Ishikawa (cell line): ENCODE measurements around the gene XXYLT1.

Experiments
- CEBPB ChIP-seq: IDR thresholded peaks from 2 replicates; pipeline ENCODE4 v1.6.1; 2012
- CREB1 ChIP-seq: IDR thresholded peaks from 2 replicates; pipeline ENCODE4 v1.6.1; 2012; ENCODE audit warnings: low read depth
- EGR1 ChIP-seq: IDR thresholded peaks from 2 replicates; pipeline ENCODE4 v1.6.1; 2012
- EP300 ChIP-seq: IDR thresholded peaks from 2 replicates; pipeline ENCODE4 v1.6.1; 2012; ENCODE audit warnings: borderline replicate concordance
- FOXM1 ChIP-seq: IDR thresholded peaks from 2 replicates; pipeline ENCODE4 v1.6.1; 2012; ENCODE audit warnings: low read depth, borderline replicate concordance
- NFIC ChIP-seq: IDR thresholded peaks from 2 replicates; pipeline ENCODE4 v1.6.1; 2012
- RAD21 ChIP-seq: IDR thresholded peaks from 2 replicates; pipeline ENCODE4 v1.6.1; 2012; ENCODE audit warnings: low read depth
- TAF1 ChIP-seq: IDR thresholded peaks from 2 replicates; pipeline ENCODE4 v1.6.1; 2012; ENCODE audit warnings: low read depth, mild to moderate bottlenecking
- TCF12 ChIP-seq: IDR thresholded peaks from 2 replicates; pipeline ENCODE4 v1.6.1; 2012; ENCODE audit warnings: low read depth
- TEAD4 ChIP-seq: IDR thresholded peaks from 2 replicates; pipeline ENCODE4 v1.6.1; 2012
- YY1 ChIP-seq: IDR thresholded peaks from 2 replicates; pipeline ENCODE4 v1.6.1; 2012; ENCODE audit warnings: low read depth
- ZBTB7A ChIP-seq: IDR thresholded peaks from 2 replicates; pipeline ENCODE4 v1.6.1; 2012; ENCODE audit warnings: low read depth
- TF ChIP-seq, protein P1 (sequence below): IDR thresholded peaks from 2 replicates; pipeline ENCODE4 v1.6.1; 2012
- TF ChIP-seq, protein P2 (sequence below): IDR thresholded peaks from 2 replicates; pipeline ENCODE4 v1.6.1; 2012; ENCODE audit warnings: low read depth, mild to moderate bottlenecking
- TF ChIP-seq, protein P3 (sequence below): IDR thresholded peaks from 2 replicates; pipeline ENCODE4 v1.6.1; 2012

XXYLT1 gene

DNA sequence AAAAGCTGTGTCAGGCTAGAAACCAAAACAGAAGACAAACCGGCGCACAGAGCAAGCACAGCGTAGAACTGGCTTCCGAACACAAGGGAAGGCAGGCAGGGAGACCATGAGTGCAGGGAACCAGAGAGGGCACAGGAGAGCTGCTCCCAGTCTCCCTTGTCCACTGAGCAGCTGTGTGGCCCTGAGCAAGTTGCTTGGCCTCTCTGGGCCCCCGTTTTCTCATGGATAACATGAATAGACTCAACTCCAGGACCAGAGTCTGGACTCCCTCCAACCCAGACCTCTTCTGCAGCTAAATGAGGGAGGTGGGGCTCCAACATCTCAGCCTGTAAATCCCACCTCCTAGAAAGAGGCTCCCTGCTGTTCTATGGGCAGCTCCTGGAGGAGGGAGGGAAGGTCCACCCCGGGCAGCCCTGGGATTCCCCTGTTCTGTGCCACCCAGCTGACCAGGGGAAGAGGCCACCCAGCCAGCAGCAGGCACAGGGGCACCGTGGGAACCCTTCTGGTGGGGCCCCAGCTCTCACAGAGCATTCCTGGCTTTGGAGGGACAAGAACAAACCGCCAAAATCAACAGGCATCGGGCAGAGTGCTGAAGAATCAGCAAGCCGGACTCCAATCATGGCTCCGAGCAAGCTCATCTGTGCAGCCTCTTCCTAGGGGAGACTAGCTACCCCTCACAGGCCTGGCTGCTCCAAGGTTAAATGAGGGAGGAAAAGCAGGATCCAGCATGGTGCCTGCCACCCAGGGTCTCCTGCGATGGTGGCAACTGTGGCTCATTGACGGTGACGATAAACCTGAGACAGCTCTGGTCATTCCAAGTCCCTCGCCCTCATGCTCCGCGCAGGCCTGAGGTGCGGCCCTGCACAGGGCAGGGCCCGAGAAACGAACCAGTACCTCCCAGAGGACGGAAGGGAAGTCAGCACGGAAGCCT, 15.1 kb downstream of the XXYLT1 start:
- TF ChIP-seq CEBPB (no peak), FOXM1 (no peak), TEAD4 (no peak)
- TF ChIP-seq, protein P1, sequence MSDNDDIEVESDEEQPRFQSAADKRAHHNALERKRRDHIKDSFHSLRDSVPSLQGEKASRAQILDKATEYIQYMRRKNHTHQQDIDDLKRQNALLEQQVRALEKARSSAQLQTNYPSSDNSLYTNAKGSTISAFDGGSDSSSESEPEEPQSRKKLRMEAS, result no peak

DNA sequence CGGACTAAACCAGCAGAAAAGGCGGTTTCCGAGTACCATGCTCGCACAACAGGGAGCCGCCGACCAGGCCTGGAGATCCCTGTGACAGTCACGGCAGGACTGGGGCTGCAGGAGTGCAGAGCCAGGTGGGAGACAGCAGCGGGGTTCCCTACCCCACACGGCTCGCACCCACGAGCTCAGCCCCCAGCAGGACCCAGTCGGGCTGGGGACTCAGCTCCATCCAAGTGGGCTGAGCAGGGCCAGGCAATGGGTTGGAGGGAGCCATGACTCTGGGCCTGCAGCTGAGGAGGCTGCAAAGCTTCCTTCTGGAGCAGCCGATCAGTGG, 15.8 kb downstream of the XXYLT1 start:
- TF ChIP-seq, protein P2, sequence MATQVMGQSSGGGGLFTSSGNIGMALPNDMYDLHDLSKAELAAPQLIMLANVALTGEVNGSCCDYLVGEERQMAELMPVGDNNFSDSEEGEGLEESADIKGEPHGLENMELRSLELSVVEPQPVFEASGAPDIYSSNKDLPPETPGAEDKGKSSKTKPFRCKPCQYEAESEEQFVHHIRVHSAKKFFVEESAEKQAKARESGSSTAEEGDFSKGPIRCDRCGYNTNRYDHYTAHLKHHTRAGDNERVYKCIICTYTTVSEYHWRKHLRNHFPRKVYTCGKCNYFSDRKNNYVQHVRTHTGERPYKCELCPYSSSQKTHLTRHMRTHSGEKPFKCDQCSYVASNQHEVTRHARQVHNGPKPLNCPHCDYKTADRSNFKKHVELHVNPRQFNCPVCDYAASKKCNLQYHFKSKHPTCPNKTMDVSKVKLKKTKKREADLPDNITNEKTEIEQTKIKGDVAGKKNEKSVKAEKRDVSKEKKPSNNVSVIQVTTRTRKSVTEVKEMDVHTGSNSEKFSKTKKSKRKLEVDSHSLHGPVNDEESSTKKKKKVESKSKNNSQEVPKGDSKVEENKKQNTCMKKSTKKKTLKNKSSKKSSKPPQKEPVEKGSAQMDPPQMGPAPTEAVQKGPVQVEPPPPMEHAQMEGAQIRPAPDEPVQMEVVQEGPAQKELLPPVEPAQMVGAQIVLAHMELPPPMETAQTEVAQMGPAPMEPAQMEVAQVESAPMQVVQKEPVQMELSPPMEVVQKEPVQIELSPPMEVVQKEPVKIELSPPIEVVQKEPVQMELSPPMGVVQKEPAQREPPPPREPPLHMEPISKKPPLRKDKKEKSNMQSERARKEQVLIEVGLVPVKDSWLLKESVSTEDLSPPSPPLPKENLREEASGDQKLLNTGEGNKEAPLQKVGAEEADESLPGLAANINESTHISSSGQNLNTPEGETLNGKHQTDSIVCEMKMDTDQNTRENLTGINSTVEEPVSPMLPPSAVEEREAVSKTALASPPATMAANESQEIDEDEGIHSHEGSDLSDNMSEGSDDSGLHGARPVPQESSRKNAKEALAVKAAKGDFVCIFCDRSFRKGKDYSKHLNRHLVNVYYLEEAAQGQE, result no peak
- TF ChIP-seq CEBPB, result no peak
- TF ChIP-seq CREB1, result no peak
- no peak for TF ChIP-seq EP300
- no peak for TF ChIP-seq ZBTB7A
- no peak for TF ChIP-seq TEAD4
- TF ChIP-seq, protein P1, result no peak
- no peak for TF ChIP-seq RAD21
- TF ChIP-seq, protein P3, sequence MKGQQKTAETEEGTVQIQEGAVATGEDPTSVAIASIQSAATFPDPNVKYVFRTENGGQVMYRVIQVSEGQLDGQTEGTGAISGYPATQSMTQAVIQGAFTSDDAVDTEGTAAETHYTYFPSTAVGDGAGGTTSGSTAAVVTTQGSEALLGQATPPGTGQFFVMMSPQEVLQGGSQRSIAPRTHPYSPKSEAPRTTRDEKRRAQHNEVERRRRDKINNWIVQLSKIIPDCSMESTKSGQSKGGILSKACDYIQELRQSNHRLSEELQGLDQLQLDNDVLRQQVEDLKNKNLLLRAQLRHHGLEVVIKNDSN, result no peak
- no peak for TF ChIP-seq TAF1
- TF ChIP-seq FOXM1, result no peak
- TF ChIP-seq TCF12, result no peak
- no peak for TF ChIP-seq NFIC
- no peak for TF ChIP-seq EGR1
- no peak for TF ChIP-seq YY1

DNA sequence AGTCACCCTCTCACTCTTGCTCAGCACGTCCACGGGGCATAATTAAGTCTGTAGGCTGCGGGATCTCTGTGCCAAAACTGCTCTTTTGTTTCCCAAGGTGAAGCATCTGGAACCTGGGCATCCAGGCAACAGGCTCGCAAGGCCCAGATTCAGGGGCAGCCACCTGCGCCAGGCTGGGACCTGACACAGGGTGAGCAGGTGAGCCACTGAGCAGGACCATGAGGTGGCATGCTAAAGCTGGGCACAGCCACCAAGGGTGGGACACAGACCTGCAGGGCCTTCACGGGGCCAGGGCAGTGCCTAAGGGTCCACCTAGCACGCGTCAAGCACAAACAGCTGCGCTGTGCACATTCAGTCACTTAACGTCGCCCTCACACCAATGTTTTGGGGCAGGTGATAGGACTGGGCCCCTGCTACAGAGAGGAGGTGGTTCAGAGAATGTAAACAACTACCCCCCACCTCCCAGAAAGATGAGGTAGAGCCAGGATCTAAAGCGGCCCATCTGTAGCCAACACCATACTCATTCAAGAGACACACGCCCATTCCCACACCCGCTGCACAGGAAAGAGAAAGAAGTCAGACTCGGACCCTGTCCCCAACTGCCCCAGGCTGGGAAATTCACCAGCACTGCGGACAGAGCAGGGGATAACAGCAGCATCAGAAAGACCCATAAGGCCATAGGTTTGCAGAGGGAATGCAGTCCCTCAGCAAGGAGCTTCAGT, 16.3 kb downstream of the XXYLT1 start:
- no peak for TF ChIP-seq ZBTB7A
- TF ChIP-seq, protein P1, result 0 out of 2 replicates have a peak, but pooled peaks have one; percentile 5

DNA sequence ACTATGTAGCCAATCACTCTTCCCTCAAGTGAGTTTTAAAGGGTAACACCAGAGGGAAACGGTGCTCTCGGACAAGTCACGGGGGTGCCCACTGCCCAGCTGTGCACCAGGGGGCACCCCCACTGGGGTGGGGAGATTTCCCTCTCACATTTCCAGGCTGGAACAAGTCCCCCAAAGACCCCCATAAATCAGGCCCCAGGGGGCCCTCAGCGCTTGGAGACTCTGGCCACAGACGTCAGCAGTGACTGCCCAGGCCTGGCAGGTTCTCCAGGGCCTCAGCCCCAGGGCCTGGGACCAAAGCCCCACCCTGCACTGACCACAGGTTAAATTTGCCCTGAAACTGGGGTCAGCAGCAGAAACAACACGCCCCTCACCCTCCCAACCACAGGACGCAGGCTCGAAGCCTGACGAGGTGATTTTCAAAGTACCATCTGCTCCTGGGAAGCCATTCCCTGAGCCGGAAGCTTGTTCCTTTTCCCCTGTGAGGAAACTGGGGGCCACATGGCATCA, 17.0 kb downstream of the XXYLT1 start:
- TF ChIP-seq CREB1, result no peak
- TF ChIP-seq, protein P1, result 0 out of 2 replicates have a peak, but pooled peaks have one; percentile 21
- TF ChIP-seq TCF12, result peak; percentile 70
- 0 out of 2 replicates have a peak, but pooled peaks have one; percentile 11 for TF ChIP-seq TEAD4
- peak; percentile 74; the same call in 1 of the 2 replicates for TF ChIP-seq EP300
- peak; percentile 45; the same call in 1 of the 2 replicates for TF ChIP-seq FOXM1
- TF ChIP-seq CEBPB, result no peak
- TF ChIP-seq NFIC, result peak; percentile 36; the same call in 1 of the 2 replicates

DNA sequence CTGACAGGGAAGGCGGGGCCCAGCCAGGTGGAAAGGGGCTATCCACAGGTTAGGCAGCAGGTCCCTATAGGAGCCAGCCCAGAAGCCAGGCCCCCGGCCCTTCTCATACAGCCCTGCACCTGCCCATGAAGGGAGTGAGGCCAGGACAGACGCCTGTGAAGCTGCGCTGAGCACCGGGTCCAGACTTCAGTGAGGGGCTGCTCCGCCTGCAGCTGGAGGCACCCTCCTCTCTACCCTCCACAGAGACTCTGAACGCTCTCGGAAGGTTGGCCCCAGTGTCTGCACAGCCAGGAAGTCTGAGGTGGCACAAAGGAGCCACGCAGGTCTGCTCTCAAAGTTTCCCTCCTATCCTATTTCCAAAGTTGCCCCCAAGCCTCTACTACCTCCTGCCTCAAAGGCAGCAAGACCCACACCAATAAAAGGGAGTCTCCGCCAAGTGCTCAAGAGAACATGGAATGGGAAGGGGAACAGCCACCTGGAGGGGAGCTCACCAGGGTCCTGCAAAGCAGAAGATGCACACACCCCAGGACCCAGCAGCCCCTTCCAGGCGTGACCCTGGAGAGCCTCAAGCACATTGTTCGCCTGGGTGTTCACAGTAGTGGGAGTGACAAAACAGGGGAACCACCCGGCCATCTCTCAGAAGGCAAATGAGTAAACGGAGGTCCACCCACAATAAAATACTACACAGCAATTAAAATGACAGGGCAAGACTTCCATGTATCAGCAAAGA, 19.5 kb downstream of the XXYLT1 start:
- TF ChIP-seq ZBTB7A (no peak), CEBPB (no peak), EP300 (no peak), RAD21 (no peak), EGR1 (no peak), FOXM1 (no peak), TAF1 (no peak), YY1 (no peak), TEAD4 (no peak), NFIC (no peak), TCF12 (no peak), CREB1 (no peak)
- TF ChIP-seq, protein P3, result no peak
- TF ChIP-seq, protein P2, result no peak
